ENCODE measurements around the gene UXT. TPM values are rescaled to one million over a fixed set of nuclear protein-coding genes. Genes with fewer than 3 reads are reported as not detected.

UXT gene
- polyA plus RNA-seq, 1 of the 3 experiments (the other 2 are of a cell fraction): 205 TPM

- WGBS (ENCODE audit: low lambda C conversion rate): 18% methylated on average over 29 of the region's 65 CpGs
- H3K9ac ChIP-seq: peak within 1 kb of the TSS; percentile 81
These were observed 8.6 kb downstream of the UXT start, which contains the start of gene ELK1 for GRCh38 chrX:47650164-47651042. Gene ELK1 (minus strand): TSS chrX:47650563. CDS start chrX:47641441, 9,122 bp downstream.

More at GRCh38 chrX:47650164-47651042, 8.6 kb downstream of the UXT start, which contains the start of gene ELK1:
- Histone ChIP-seq H3K36me3 (replicated peaks in 1 of 2; ENCODE audit: control insufficient read depth in 1 of 2, insufficient read depth in 2 of 2, low read length in 1 of 2) (peaks cover 3 to 10% of the 10 kb centered on the region in 2 experiments), H3K9me2 (no peaks in the 10 kb centered on the region), H3K79me2 (ENCODE audit: insufficient read depth) (peaks cover 14% of the 10 kb centered on the region; the same call in 1 of the 2 replicates), H3K9me3 (no peaks in the 10 kb centered on the region), H3K4me3 (ENCODE audit: low read depth in 2 of 2, low read length in 1 of 2) (peak within 1 kb of the TSS; percentile 63 to 67), H2AFZ (ENCODE audit: low read depth) (0 out of 2 replicates have a peak within 1 kb of the TSS, but pooled peaks have one; percentile 29), H3K27me3 (ENCODE audit: insufficient read depth) (peaks cover 9% of the 10 kb centered on the region; the same call in 1 of the 2 replicates), H3F3A (replicated peaks; ENCODE audit: insufficient read depth) (no peaks in the 10 kb centered on the region), H4K20me1 (ENCODE audit: insufficient read depth) (no peaks in the 10 kb centered on the region), H3K4me1 (ENCODE audit: control insufficient read depth in 1 of 2, insufficient read depth in 2 of 2, low read depth in 1 of 2, low read length in 1 of 2) (peaks cover 4 to 8% of the 10 kb centered on the region in 2 experiments; a peak in 1 of 4 replicates), H3K27ac (ENCODE audit: low read depth in 2 of 2, low read length in 1 of 2) (peak within 1 kb of the TSS; percentile 51 to 60), H3K4me2 (peak within 1 kb of the TSS; percentile 71)
- POLR2A ChIA-PET: interaction anchor here (1.2 kb wide), 1 partner anchor 27 kb away, joined by 4 read pairs; no protein-coding TSS in a partner anchor
- no peak for TF ChIP-seq CTCF (IDR thresholded peaks at IDR 0.05)
- TF ChIP-seq FOXJ3 (CRISPR knock-in tag; IDR thresholded peaks at IDR 0.05): no peak
- no peak for TF ChIP-seq RCOR1 (IDR thresholded peaks at IDR 0.05; ENCODE audit: low read length)
- no peak for TF ChIP-seq ZBTB33 (IDR thresholded peaks at IDR 0.05; ENCODE audit: borderline replicate concordance, low read depth)
- no peak; the same call in 1 of the 2 replicates for TF ChIP-seq ELF1 (IDR thresholded peaks at IDR 0.05)
- TF ChIP-seq GATA2 (CRISPR knock-in tag; IDR thresholded peaks at IDR 0.05): no peak
- no peak for TF ChIP-seq RAD21 (IDR thresholded peaks at IDR 0.05; ENCODE audit: low read length)
- peak; percentile 87 for TF ChIP-seq MXI1 (IDR thresholded peaks at IDR 0.05; ENCODE audit: low read depth, low read length)
- 0 out of 2 replicates have a peak, but pooled peaks have one; percentile 12 for TF ChIP-seq SIN3A (IDR thresholded peaks at IDR 0.05; ENCODE audit: borderline replicate concordance, low read depth, low read length)
- no peak for TF ChIP-seq JUND (IDR thresholded peaks at IDR 0.05)
- peak; percentile 64 for TF ChIP-seq CHD2 (IDR thresholded peaks at IDR 0.05; ENCODE audit: low read length, partially characterized antibody)
- 0 out of 2 replicates have a peak, but pooled peaks have one; percentile 33 for TF ChIP-seq USF2 (IDR thresholded peaks at IDR 0.05; ENCODE audit: borderline replicate concordance, low read depth, low read length)
- TF ChIP-seq POLR2AphosphoS5 (IDR thresholded peaks at IDR 0.05; ENCODE audit: low read depth, low read length): 0 out of 2 replicates have a peak, but pooled peaks have one; percentile 28
- no peak for TF ChIP-seq TAF1 (IDR thresholded peaks at IDR 0.05; ENCODE audit: borderline replicate concordance, low read depth, low read length)
- peak; percentile 32 for TF ChIP-seq IRF3 (IDR thresholded peaks at IDR 0.05; ENCODE audit: low read depth, low read length)
- TF ChIP-seq MAX (IDR thresholded peaks at IDR 0.05; ENCODE audit: low read depth): peak; percentile 56; the same call in 1 of the 2 replicates
- TF ChIP-seq PBX3 (IDR thresholded peaks at IDR 0.05): peak; percentile 90
- TF ChIP-seq USF1 (IDR thresholded peaks at IDR 0.05; ENCODE audit: borderline replicate concordance, low read depth): peak; percentile 87
- CTCF ChIA-PET: interaction anchor here (0.8 kb wide), 1 partner anchor 14 kb away, joined by 4 read pairs; no protein-coding TSS in a partner anchor
- peak; percentile 89 for DNase-seq

Data from SK-N-SH (cell line).